COR-L47 (cell line): Measurements from ENCODE around the gene RET.

Experiments
- DNase-seq: peaks from one replicate; lab custom pipeline; 2025; lab: John Stamatoyannopoulos, UW

RET gene

GRCh38 chr10:43170491-43170890 lies 93.6 kb downstream of the RET start:
- DNase-seq: no peak

- no peak for DNase-seq
These were observed 95.8 kb downstream of the RET start for GRCh38 chr10:43172645-43173044.

DNA sequence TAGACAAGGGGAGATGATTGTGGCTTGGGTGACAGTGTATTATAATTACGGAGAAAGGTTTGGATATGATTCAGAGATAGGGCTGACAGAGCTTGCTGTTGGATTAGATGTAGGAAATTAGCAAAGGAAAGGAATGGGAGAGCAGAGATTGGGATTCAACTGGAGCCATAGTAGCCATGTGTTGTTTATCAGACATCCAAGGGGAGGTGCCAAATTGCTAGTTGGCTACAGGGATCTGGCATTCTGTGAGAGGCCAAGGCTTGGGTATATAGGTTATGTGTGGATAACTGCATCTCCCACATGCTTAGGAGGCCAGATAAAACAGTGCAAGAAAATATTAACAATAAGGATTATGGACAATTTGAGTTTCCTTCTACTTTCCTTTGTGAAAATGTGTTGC lies 96.3 kb downstream of the RET start:
- no peak for DNase-seq

- no peak for DNase-seq
These were observed 98.1 kb downstream of the RET start for GRCh38 chr10:43174969-43175368.

- DNase-seq: no peak
These were observed 99.4 kb downstream of the RET start for GRCh38 chr10:43176271-43176670.

GRCh38 chr10:43177595-43177994 lies 100.7 kb downstream of the RET start:
- no peak for DNase-seq
